Epidermal melanocyte (primary cell): Measurements from ENCODE around the gene PLK3.
"Not testable (repeated sequence)": the region's sequence is repeated elsewhere in the genome, so short reads cannot be mapped to it uniquely, and the experiment has no call there.

Experiments
- DNase-seq: peaks from one replicate; pipeline ENCODE4 v3.0.0; 2011; ENCODE audit warnings: low spot score; ENCODE audit not compliant: insufficient read length

PLK3 gene

DNA sequence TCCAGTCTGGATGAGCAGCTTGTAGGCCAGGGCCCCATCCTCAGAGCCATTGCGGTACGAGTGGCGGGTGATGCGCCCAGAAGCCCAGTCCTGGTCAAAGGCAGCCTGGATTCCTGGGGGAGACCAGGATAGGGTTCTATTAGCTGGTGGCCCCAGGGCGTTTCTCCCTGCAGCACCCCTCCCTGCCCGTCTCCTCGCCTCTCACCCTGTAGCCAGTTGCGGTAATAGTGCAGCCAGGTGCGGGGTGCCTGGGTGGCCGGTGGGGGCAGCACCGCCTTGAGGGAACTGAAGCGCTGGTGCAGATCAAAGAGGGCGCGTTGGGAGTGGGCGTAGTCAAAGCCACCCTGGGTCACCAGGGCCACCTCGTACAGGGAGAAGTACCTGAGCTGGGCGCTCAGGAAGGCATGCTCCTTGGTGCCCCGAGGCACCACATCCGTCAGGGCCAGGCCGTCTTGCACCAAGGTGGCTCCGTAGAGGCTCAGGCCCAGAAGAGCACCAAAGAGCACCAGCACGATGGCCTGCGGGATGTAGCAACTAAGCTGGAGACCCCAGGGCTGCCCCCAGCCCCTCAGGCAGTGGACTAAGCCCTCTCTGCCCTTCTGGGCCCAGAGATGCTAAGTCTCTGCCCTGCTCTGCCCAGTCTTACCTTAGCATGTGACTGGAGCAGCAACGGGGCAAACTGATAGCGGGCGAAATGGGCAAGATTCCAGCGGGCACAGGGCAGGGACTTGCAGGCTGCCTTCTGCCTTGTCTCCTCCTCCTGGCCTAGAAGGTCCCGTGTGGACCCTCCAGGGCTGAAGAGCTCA lies 27.2 kb downstream of the PLK3 start:
- DNase-seq: no peak

DNA sequence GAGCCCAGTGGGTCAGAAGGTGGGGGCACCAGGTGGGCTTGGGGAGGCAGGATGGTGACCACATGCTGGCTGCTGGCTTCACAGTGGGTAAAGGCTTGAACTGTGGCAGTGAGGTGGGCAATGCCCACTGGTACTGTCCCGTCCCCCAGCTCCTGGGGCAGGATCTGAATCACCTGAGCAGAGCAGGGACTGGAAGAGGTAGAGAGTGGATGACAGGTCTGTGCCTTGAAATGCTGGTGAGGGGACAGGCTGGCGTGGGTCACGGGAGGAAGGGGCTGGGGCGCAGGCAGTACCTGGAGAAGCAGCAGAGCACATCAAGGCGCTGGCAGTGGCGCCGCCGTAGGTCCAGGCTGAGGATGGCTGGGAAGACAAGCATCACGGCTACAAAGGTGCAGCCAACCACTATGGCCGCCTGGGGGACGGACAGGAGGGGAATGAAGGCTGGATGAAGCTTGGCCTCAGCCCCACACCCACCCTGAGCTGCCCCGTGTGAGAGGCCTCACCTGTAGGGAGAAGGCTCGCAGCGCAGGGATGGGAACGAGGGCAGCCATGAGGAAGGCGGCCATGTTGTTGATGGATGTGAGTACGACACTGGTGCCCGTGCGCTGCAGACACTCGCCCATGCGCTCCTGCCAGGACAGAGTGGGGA lies 27.9 kb downstream of the PLK3 start:
- no peak for DNase-seq

DNA sequence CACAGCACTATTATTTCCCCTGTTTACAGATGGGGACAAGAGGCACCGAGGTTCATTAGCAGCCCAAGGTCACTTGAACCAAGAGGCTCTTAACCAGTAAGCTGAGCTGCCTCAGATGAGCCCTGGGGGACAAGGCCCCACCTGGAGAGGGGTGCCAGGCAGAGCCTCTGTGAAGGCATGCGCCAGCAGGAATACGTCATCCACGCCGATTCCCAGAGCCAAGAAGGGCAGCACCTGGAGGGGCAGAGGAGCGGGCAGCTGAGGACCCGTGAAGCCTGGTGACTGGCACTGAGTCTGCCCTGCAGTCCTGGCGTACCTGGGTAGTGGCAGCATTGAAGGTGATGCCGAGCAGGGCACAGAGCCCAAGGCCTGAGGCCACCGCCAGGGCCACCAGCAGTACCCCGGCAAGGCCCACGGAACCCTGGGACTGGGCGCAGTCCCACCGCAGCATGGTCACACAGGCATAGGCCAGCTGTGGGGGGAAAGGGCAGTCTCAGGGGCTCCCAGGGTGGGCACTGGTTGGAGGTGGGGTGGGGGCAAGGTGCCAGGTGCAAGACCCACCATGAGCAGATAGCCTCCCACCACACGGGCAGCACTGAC lies 28.8 kb downstream of the PLK3 start:
- DNase-seq: no peak

DNA sequence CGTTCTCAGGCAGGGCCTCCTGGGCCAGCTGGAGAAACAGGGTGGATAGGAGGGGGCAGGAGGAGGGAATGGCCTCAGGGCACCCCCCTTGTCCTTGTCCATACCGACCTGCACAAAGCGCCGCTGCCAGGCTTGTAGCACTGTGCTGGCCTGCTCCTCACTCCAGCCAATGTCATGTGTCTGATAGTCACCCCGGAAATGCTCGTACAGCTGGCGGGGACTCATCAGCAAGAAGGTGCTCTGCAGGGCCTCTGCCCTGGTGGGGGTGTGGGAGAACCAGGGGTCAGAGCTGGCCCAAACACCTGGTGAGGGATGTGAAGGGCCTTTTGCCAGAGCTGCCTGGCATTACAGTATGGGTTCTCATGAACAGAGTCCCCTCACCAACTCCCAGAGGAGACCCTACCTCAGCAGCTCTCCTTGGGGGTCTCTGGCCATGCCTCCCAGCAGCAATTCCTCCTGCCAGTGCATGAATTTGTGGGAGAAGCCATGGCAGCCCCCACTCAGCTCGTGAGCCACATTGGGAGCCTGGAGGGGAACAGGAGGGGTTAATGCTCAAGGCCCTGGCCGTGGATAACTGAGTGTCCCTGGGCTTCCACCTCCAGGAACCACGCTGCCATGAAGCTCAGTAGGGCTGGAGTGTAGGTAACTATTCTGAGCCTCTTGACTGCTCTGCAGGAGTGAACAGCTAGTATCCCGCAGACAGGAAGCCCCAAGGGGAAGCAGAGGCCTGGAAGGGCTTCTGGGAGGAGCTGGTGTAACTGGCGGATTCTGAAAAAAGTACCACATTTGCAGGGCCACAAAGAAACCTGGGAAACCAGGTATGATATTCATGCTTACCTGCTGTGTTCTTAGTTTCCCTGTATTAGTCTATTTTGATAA lies 29.6 kb downstream of the PLK3 start:
- DNase-seq: no peak

DNA sequence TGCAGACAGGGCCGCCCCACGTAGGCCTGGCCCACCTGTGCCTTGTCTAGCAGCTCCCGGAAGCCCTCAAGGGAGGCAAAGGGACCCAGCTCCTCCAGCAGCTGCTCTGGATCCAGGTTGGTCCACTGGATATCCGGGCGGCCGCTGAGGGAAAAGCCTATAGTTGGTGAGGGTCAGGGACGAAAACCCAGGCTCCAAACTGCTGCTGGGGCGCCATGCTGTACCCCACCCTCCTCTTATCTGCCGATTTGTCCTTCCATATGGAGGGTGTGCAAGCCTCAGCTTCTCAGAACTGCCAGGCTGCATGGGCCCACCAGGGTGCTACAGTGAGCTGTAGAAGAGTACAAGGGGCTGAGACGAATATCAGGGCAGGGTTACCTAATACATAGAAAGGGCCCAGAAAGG lies 30.7 kb downstream of the PLK3 start:
- DNase-seq: no peak

DNA sequence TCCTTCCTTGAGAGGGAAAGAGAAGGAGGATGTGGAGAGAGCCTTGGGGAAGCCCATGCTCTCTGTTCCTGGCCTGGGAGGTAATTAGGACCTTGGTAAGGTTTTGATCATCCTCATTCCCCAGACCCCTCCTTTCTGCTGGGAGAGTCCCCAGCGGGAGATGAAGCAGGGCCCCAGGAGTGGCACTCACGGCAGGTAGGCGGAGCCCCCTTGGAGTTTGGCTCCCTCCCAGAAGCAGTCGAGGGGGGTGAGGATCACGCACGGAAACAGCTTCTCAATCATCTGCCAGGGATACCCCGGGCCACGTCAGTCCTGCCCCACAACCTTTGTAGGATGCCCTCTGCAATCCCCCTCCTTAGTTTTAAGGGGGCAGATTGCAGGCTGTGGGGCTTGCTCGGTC lies 31.3 kb downstream of the PLK3 start:
- DNase-seq: no peak

DNA sequence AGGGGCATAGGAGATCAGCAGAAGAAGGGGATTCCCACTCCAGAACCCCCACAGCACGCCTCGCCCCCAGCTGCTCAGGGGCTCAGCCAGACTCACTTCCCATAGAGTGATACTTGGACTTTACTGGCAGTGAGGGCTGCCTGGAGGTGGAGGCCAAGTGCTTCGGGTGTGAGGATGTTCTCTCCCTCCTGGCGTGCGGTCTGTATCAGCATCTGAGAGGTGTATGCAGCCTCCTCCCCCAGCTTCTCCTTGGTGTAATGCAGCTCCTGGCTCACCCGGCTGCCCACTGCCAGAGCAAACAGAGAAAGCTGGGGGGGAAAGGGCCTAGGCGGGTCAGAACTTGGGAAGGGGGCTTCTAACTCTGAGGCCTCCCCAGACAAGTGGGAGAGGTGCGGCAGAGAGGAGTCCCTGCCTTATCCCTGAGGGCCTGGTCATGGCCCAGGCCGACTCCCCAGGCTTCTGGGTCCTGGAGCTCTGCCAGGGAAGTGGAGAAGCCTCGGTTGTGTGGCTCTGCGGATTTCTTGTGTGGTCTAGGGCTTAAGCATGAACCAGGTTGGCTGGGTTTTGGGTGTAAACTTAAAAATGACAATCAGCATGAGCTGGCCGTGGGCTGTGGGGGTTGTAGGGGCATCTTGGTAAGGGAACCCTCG lies 32.0 kb downstream of the PLK3 start:
- DNase-seq: no peak

DNA sequence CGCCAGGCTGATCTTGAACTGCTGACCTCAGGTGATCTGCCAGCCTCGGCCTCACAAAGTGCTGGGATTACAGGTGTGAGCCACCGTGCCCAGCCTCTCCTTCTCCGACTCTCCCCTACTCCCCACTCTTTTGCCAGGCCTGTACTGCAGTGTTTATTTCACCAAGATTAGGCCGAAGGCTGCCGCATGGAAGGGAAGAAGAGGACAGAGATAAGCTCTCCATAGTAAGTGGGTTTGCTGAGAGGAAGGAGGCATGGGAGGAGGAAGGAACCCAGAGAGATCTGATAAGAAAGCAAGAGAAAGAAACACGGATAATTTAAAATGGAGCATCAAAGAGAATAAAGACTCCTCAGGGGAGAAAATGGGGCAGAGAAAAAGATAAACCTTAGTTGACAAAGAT lies 34.2 kb downstream of the PLK3 start:
- DNase-seq: no peak

DNA sequence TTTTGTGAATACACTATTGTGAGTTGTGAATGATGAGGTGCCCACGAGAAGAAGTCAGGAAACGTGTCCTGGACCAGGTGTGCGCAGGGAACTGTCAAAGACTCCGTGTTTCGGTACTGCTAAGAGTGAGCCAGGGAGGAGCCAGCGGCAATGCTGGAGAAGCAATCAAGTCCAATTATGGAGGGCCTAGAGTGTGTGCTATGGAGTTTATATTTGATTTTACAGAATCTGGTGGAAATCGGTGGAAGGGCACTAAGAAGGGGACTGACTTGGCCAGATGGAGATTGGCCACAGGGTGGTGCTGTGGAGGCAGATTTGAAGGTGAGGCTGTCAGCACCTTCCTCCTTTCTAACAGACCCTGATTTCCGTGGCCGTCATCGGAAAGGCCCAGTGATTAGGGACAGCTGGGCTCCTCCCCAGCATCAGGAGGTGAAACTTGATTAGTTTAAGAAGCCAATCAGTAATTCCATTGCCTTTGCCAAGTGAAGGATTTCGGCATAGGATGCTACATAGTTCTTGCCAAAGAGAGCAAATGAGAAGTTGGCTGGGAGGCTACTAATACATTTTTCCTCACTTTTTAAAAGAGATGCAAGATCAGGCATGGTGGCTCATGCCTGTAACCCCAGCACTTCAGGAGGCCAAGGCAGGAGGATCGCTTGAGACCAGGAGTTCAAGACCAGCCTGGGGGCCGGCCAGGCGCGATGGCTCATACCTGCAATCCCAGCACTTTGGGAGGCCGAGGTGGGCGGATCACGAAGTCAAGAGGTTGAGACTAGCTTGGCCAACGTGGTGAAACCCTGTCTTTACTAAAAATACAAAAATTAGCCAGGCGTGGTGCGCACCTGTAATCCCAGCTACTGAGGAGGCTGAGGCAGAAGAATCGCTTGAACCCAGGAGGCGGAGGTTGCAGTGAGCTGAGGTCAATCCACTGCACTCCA lies 35.8 kb downstream of the PLK3 start:
- peak; percentile 74 for DNase-seq

DNA sequence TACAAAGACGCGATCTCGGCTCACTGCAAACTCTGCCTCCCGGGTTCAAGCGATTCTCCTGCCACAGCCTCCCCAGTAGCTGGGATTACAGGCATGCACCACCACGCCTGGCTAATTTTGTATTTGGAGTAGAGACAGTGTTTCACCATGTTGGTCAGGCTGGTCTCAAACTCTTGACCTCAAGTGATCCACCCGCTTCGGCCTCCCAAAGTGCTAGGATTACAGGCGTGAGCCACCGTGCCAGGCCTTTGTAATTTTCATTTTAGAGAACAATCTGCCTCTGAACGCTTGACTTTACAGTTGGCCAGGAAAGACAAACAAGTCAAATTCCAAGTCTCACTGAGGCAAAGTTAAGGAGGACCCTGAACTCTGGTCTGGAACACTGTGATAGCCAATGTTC lies 38.1 kb downstream of the PLK3 start:
- not testable (repeated sequence) for DNase-seq

DNA sequence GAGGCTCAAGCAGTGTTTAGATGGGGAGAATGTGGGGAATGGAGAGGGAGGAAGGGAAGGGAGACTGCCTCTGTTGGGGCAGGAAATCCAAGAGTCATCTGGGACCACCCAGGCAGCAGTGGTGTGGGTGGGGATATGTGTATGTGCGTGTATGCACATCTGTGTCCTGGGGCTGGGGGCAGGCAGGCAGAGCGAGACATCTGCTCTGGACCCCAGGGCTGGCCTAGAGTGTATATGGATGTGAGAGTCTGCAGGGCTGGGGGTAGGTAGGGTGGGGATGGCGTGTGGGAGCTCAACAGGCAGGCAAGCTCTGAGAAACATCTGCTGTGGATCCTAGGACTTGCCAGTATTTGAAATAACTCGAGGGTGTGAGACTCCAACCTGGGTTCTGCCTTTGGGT lies 39.4 kb downstream of the PLK3 start:
- no peak for DNase-seq

DNA sequence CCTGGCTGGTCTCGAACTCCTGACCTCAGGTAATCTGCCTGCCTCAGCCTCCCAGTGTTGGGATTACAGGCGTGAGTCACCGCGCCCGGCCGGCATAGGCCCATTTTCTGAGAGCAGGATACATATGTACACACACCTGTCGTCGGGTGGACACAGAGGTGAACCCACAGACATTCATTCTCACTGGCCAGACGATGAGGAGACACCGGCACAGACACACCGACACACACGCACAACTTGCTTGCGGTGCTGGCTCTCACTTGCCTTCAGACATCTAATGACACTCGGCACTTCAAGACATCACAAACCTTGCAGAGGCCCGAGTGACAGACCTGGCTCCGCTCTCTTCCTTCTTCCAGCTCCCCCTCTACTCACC lies 42.3 kb downstream of the PLK3 start:
- no peak for DNase-seq

DNA sequence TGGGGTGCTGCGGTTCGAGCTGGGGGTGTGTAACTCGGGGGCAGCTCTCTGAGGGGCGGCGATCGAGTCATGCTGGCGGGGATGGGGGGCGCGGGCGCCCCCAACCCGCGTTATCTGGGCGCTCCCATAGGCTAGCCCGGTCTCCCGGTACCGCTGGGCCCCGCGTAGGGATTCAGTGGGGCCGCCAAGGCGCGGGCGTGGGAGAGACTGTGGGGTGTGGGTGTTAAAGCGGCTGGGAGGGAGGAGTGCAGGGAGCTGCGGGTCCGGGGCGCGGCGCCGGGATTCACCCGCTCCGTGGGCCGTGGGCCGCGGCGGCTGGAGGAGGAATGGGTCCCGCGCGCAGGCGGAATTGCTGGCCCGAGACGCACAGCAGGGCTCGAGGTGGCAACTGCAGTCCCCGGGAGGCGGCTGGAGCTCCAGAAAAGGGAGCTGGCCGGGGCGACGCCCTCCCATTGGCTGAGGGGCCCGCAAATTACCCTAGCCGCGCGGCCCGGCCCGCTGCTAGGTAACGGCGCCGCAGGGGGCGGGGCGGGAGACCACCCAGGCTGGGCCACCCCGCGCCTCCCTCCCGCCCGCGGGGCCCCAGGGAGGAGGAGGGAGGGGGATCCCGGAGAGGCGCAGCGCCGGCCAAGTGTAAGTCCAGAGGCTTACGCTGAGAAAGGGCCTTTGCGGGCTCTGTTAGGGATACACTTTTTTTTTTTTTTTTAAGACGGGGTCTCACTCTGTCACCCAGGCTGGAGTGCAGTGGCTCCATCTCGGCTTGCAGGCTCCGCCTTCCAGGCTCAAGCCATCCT lies 42.9 kb downstream of the PLK3 start, which contains the start of gene PTCH2:
PTCH2 (minus strand) TSS at position 392 of the 794 bp plus-strand sequence; CDS start at position 71, 321 bp downstream.
- DNase-seq: peak; percentile 81

DNA sequence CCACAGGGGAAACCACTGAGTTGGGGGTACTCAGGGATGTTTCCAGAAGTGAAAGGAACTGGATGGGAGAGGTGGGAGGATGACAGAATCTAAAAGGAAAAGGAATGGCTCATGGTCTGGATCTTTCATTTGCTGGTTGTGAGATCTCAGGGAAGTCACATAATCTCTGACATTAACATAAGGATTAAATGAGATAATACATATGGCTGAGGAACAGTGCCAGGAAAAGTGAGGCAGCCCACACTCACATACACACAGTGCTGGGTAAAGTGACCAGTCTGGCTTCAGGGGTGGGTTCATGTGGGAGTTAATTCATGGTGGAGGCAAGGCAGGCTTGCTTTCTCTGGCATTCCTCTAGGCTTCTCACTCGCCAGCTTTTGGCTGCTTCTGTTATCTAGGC lies 46.8 kb downstream of the PLK3 start:
- no peak for DNase-seq

DNA sequence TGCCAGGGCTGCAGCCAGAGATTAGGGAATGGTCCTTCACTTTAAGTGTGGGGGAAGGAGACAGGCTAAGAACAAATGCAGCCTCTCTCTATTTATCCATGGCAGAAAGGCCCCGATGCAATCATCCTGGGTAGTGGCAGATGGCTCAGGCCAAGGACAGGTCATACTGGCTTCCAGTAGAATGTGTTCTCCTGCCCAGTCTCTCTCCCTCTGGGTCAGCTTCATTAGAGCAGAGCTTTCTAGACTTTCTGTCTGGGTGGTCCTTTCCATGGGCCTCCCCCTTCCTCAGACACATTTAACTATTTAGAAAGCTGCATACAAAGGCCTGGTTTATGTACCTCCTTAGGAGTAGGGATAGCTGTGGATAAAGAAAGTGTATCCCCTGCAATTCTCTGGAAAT lies 47.7 kb downstream of the PLK3 start:
- no peak for DNase-seq

DNA sequence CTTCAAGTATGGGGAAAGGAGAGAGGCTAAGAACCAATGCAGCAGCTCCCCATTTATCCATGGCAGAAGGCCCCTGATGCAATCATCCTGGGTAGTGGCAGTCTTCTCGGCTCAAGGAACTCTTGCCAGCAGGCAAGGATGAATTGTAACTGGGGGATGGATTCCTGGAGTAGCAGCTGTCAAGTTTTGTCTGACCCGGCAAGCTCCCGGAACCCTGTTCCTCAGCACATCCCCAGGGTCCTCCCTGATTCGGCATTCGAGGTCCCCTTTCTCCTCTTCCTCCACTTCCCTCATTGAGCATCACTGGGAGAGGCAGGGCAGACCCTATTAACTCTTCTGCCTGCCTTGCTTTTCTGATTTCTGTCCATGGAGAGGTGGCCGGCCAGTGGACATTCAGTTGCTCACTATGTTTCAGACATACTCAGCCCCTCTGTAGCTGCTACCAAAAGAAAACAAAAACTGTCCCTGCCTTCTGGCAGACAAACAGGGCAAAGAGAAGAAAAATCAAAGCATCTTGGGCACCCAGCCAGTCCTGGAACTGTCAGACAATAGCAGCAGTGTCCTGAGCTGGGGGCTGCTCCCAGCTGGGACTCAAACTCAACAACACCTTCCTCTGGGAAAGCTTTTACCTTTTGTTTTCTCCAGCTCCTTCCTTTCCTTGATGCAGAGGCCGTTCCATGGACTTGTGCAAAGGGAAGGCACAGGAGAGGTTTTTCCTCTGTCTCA lies 48.4 kb downstream of the PLK3 start:
- DNase-seq: no peak

DNA sequence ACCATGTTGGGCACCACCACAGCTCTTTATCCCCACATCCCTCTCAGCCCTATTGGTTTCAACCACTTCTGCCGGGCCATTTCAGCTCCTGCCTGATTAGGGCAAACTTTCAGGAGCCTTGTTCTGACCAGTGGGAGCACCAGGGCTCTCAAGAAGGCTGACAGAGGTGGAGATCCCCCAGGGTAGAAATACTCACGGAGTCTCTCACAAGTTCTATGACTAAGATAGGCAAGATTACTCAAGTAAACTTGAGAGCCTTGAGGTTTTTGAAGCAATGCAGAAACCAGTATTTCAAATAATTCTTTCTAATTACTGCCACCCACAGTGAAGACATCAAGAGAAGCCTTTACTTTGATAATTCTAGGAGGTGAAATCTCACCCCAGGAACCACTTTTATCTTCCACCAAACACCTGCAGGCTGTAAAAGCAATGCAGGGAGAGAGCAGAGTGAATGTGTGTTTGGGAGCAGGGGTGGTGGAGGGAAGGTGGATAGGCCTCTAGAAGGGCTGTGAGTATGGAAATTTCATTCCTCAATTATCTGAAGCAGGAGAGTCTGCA lies 49.5 kb downstream of the PLK3 start:
- no peak for DNase-seq

DNA sequence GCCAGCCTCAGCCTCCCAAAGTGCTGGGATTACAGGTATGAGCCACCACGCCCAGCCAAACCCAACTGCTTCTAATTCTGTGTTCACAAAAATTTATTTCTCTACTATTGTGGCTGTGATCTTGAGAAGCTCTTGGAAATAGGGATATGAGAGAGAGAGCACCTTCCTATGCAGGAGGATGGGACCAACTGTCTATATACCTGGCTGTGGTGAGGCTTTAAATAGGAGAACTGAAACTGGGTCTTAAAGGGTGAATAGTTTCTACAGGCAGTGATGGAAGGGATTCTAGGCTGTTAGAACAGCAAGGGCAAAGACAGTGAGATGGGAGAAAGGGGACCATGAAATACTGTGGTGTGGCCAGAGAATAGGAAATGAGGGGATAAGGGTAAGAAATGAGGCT lies 51.1 kb downstream of the PLK3 start:
- DNase-seq: no peak
